ENCODE data around the gene TREML1. TPM values are rescaled to one million over a fixed set of nuclear protein-coding genes. Genes with fewer than 3 reads are reported as not detected.

The TREML1 gene
- polyA plus RNA-seq, 1 experiment = not detected

- CTCF ChIA-PET = interaction anchor here (1.0 kb wide), 1 partner anchor 21 kb away, joined by 3 read pairs; no protein-coding TSS in a partner anchor
- no peak overlapping the region for H3K4me3 ChIP-seq (ENCODE audit: low read depth, low read length)
- no peaks in the 10 kb centered on the region; the same call in 1 of the 2 replicates for H3K9me3 ChIP-seq (ENCODE audit: control insufficient read depth, insufficient read depth, low read length)
- H3K27ac ChIP-seq (ENCODE audit: low read depth, low read length) = no peak overlapping the region
- POLR2A ChIA-PET = no interaction called here
- peaks cover 6% of the 10 kb centered on the region for H3K27me3 ChIP-seq (ENCODE audit: control insufficient read depth, insufficient read depth, low read length)
- TF ChIP-seq CTCF (IDR thresholded peaks at IDR 0.05; ENCODE audit: low read depth, low read length) = no peak
- DNase-seq (ENCODE audit: low read depth, low spot score) = no peak
Measured at GRCh38 chr6:41161380-41161779, 7.2 kb upstream of the TREML1 start.

- CTCF ChIA-PET = interaction anchor here (1.0 kb wide), 1 partner anchor 21 kb away, joined by 3 read pairs; no protein-coding TSS in a partner anchor
Measured at GRCh38 chr6:41160933-41161332, 6.8 kb upstream of the TREML1 start.

GRCh38 chr6:41159415-41160082 is 5.4 kb upstream of the TREML1 start:
- H3K4me3 ChIP-seq (ENCODE audit: low read depth, low read length) = no peak overlapping the region
- no peaks in the 10 kb centered on the region; the same call in 1 of the 2 replicates for H3K9me3 ChIP-seq (ENCODE audit: control insufficient read depth, insufficient read depth, low read length)
- no peak overlapping the region for H3K27ac ChIP-seq (ENCODE audit: low read depth, low read length)
- no peak for TF ChIP-seq CTCF (IDR thresholded peaks at IDR 0.05; ENCODE audit: low read depth, low read length)
- peak; percentile 7 for DNase-seq (ENCODE audit: low read depth, low spot score)
- peaks cover 9% of the 10 kb centered on the region for H3K27me3 ChIP-seq (ENCODE audit: control insufficient read depth, insufficient read depth, low read length)
- POLR2A ChIA-PET = interaction anchor here (0.6 kb wide), 1 partner anchor 160 kb away, joined by 3 read pairs; no protein-coding TSS in a partner anchor
- CTCF ChIA-PET = interaction anchor here (0.6 kb wide), 1 partner anchor 67 kb away, joined by 3 read pairs; no protein-coding TSS in a partner anchor

More at GRCh38 chr6:41160933-41161332, 6.8 kb upstream of the TREML1 start:
- TF ChIP-seq CTCF (IDR thresholded peaks at IDR 0.05; ENCODE audit: low read depth, low read length) = no peak
- POLR2A ChIA-PET = no interaction called here
- no peak overlapping the region for H3K27ac ChIP-seq (ENCODE audit: low read depth, low read length)
- no peaks in the 10 kb centered on the region; the same call in 1 of the 2 replicates for H3K9me3 ChIP-seq (ENCODE audit: control insufficient read depth, insufficient read depth, low read length)
- H3K4me3 ChIP-seq (ENCODE audit: low read depth, low read length) = no peak overlapping the region
- no peak for DNase-seq (ENCODE audit: low read depth, low spot score)
- peaks cover 6% of the 10 kb centered on the region for H3K27me3 ChIP-seq (ENCODE audit: control insufficient read depth, insufficient read depth, low read length)

- no peak overlapping the region for H3K4me3 ChIP-seq (ENCODE audit: low read depth, low read length)
- peaks cover 6% of the 10 kb centered on the region for H3K27me3 ChIP-seq (ENCODE audit: control insufficient read depth, insufficient read depth, low read length)
- TF ChIP-seq CTCF (IDR thresholded peaks at IDR 0.05; ENCODE audit: low read depth, low read length) = no peak
- no peaks in the 10 kb centered on the region; the same call in 1 of the 2 replicates for H3K9me3 ChIP-seq (ENCODE audit: control insufficient read depth, insufficient read depth, low read length)
- DNase-seq (ENCODE audit: low read depth, low spot score) = no peak
- no peak overlapping the region for H3K27ac ChIP-seq (ENCODE audit: low read depth, low read length)
- CTCF ChIA-PET = interaction anchor here (1.1 kb wide), 1 partner anchor 25 kb away, joined by 4 read pairs; no protein-coding TSS in a partner anchor
- POLR2A ChIA-PET = no interaction called here
Measured at GRCh38 chr6:41157323-41157722, 3.2 kb upstream of the TREML1 start.

- DNase-seq (ENCODE audit: low read depth, low spot score) = no peak
- Histone ChIP-seq H3K9me3 (ENCODE audit: control insufficient read depth, insufficient read depth, low read length) (no peaks in the 10 kb centered on the region; the same call in 1 of the 2 replicates), H3K27ac (ENCODE audit: low read depth, low read length) (no peak overlapping the region), H3K27me3 (ENCODE audit: control insufficient read depth, insufficient read depth, low read length) (peaks cover 6% of the 10 kb centered on the region), H3K4me3 (ENCODE audit: low read depth, low read length) (no peak overlapping the region)
- POLR2A ChIA-PET = no interaction called here
- TF ChIP-seq CTCF (IDR thresholded peaks at IDR 0.05; ENCODE audit: low read depth, low read length) = no peak
- CTCF ChIA-PET = no interaction called here
Measured at GRCh38 chr6:41156771-41157170, 2.6 kb upstream of the TREML1 start.
